Endothelial cell of umbilical vein (primary cell): ENCODE results near the gene PSMB7. TPM values are rescaled to one million over a fixed set of nuclear protein-coding genes. Genes with fewer than 3 reads are reported as not detected.

Experiments used
- BruUV-seq: library from RNA; stranded (reverse); fragments of 400-500 nt; replicated peaks from 2 replicates; lab custom pipeline; 2021; lab: Mats Ljungman, UMichigan
- CTCF ChIA-PET: fragments of 300-600, 350-600 bp; sonication (Branson Sonifier 250); formaldehyde crosslinking; loops from one replicate; lab custom pipeline; 2021; ENCODE audit warnings: antibody characterized with exemption, inconsistent platforms; lab: Charles Lee
- POLR2A ChIA-PET: fragments of 300-600, 350-600 bp; sonication (Branson Sonifier 250); formaldehyde crosslinking; loops from one replicate; lab custom pipeline; 2021; ENCODE audit warnings: antibody characterized with exemption, inconsistent platforms; lab: Charles Lee
- DNase-seq: peaks from one replicate; pipeline ENCODE4 v3.0.0-alpha.2; 2011; ENCODE audit warnings: low read depth, low spot score
- FAIRE-seq: peaks from 2 replicates; lab custom pipeline; 2011; peaks lifted over from hg19 to GRCh38; lab: Jason Lieb, UNC
- H2AFZ ChIP-seq: 2 replicates; pipeline ENCODE4 v1.6.0; 2012; ENCODE audit warnings: low read depth, low read length, control low read depth, inconsistent platforms
- H3K27ac ChIP-seq: 2 replicates; pipeline ENCODE4 v1.5.1; 2011; ENCODE audit warnings: low read depth, mild to moderate bottlenecking, control low read depth, low read length, moderate library complexity; ENCODE audit not compliant: insufficient read depth
- H3K27me3 ChIP-seq, 2 experiments: 2 replicates each; pipeline versions ENCODE4 v1.6.0 to v1.6.1; 2011; ENCODE audit warnings: low read length in 2 of 2, mixed read lengths in 1 of 2; ENCODE audit not compliant: control insufficient read depth in 2 of 2, insufficient read depth in 2 of 2
- H3K36me3 ChIP-seq, 2 experiments: 2 replicates in 1 of 2; 3 replicates in 1 of 2; pipeline ENCODE4 v1.5.1; 2011; ENCODE audit warnings: low read length in 2 of 2, mild to moderate bottlenecking in 1 of 2, moderate library complexity in 1 of 2; ENCODE audit not compliant: control insufficient read depth in 2 of 2, insufficient read depth in 2 of 2; ENCODE audit errors: extremely low read depth in 1 of 2
- H3K4me1 ChIP-seq: 3 replicates; pipeline ENCODE4 v1.5.1; 2011; ENCODE audit warnings: mild to moderate bottlenecking, low read length; ENCODE audit not compliant: control insufficient read depth, insufficient read depth; ENCODE audit errors: extremely low read depth
- H3K4me2 ChIP-seq: 2 replicates; pipeline ENCODE4 v1.6.1; 2011; ENCODE audit warnings: low read length, control low read depth, mixed read lengths; ENCODE audit not compliant: insufficient read depth
- H3K4me3 ChIP-seq, 3 experiments: fragments of 200-600 bp in 1 of 3; sonication (generic), shearing (Covaris generic) in 1 of 3; replicated peaks in 1 of 3; 2 replicates each; pipeline ENCODE4 v1.5.1; 2011 to 2016; ENCODE audit warnings: control low read depth in 3 of 3, low read length in 3 of 3, mild to moderate bottlenecking in 2 of 3, inconsistent platforms in 1 of 3, low read depth in 1 of 3, moderate library complexity in 1 of 3; ENCODE audit not compliant: insufficient read depth in 1 of 3
- H3K79me2 ChIP-seq: 2 replicates; pipeline ENCODE4 v1.6.0; 2012; ENCODE audit warnings: low read length, inconsistent platforms; ENCODE audit not compliant: control insufficient read depth, insufficient read depth
- H3K9ac ChIP-seq: replicated peaks from 2 replicates; pipeline ENCODE3; 2011; ENCODE audit warnings: low read length, control low read depth; ENCODE audit not compliant: insufficient read depth; ENCODE audit errors: extremely low read depth
- H3K9me1 ChIP-seq: replicated peaks from 3 replicates; pipeline ENCODE4 v1.6.0; 2011; ENCODE audit warnings: mild to moderate bottlenecking, low read length; ENCODE audit not compliant: control insufficient read depth, insufficient read depth; ENCODE audit errors: extremely low read depth
- H3K9me3 ChIP-seq: replicated peaks from 2 replicates; pipeline ENCODE4 v1.5.1; 2012; ENCODE audit warnings: low read length, inconsistent platforms; ENCODE audit not compliant: control insufficient read depth, insufficient read depth
- H4K20me1 ChIP-seq: replicated peaks from 2 replicates; pipeline ENCODE3; 2011; ENCODE audit warnings: mild to moderate bottlenecking, low read length; ENCODE audit not compliant: control insufficient read depth, insufficient read depth; ENCODE audit errors: extremely low read depth
- CTCF ChIP-seq, 2 donors: IDR thresholded peaks; 1 replicate in 1 of 2; 2 replicates in 1 of 2; pipeline ENCODE4 v1.5.1; 2011; ENCODE audit warnings: low read length in 2 of 2, mild to moderate bottlenecking in 2 of 2, moderate library complexity in 2 of 2, control low read depth in 1 of 2, inconsistent platforms in 1 of 2, low read depth in 1 of 2; ENCODE audit not compliant: insufficient read depth in 1 of 2; ENCODE audit errors: extremely low read depth in 1 of 2
- EZH2 ChIP-seq: IDR thresholded peaks from 2 replicates; pipeline ENCODE4 v1.6.1; 2012; ENCODE audit warnings: borderline replicate concordance, low read depth, mild to moderate bottlenecking, moderate library complexity, low read length, inconsistent platforms; ENCODE audit not compliant: severe bottlenecking
- FOS ChIP-seq: IDR thresholded peaks from 2 replicates; pipeline ENCODE4 v1.6.1; 2011; ENCODE audit warnings: mild to moderate bottlenecking, low read length, moderate library complexity, borderline replicate concordance; ENCODE audit not compliant: insufficient read depth
- GATA2 ChIP-seq: IDR thresholded peaks from 2 replicates; pipeline ENCODE4 v1.7.0; 2011; ENCODE audit warnings: low read depth, mild to moderate bottlenecking, moderate library complexity, mixed read lengths, low read length; ENCODE audit not compliant: insufficient read length, insufficient read depth
- JUN ChIP-seq: IDR thresholded peaks from 2 replicates; pipeline ENCODE4 v1.6.1; 2011; ENCODE audit warnings: borderline replicate concordance, low read depth; ENCODE audit not compliant: insufficient read length, insufficient read depth
- MAX ChIP-seq: IDR thresholded peaks from 2 replicates; pipeline ENCODE4 v1.6.1; 2011; ENCODE audit not compliant: insufficient read depth, insufficient read length
- MYC ChIP-seq: IDR thresholded peaks from one replicate; pipeline ENCODE4 v1.6.1; 2011; ENCODE audit warnings: mild to moderate bottlenecking, low read depth, low read length
- POLR2A ChIP-seq: IDR thresholded peaks from 2 replicates; pipeline ENCODE4 v1.6.1; 2012; ENCODE audit warnings: low read depth, mild to moderate bottlenecking, control low read depth, low read length
- POLR2AphosphoS5 ChIP-seq: IDR thresholded peaks from 2 replicates; pipeline ENCODE4 v1.6.1; 2012; ENCODE audit warnings: low read depth, mild to moderate bottlenecking, control low read depth, low read length, moderate library complexity; ENCODE audit not compliant: insufficient read depth
- dilution Hi-C: fragments of 300-500 bp; cut with MboI; formaldehyde crosslinking; loops from one replicate; pipeline ENCODE4 v1.15.0; 2019; ENCODE audit warnings: low sequenced_read_pairs; ENCODE audit not compliant: extremely low pct_ligation_motif_present
- intact Hi-C: fragments of 100-400 bp; cut with micrococcal nuclease; formaldehyde crosslinking; loops from one replicate; pipeline ENCODE4 v1.10.0; 2022
- polyA plus RNA-seq, 4 experiments: library from polyadenylated mRNA; depleted of rRNA in 3 of 4; stranded (reverse) in 3 of 4; unstranded in 1 of 4; fragments of >200 nt; gene quantifications; 2 replicates each; pipeline versions ENCODE4 v1.2.1 to v1.2.3, GENCODE V29; 2011 to 2012; ENCODE audit warnings: missing spikeins in 1 of 4
- total RNA-seq: library from RNA; stranded (reverse); gene quantifications from 2 replicates; pipeline ENCODE4 v1.2.3, GENCODE V29; 2021

Gene PSMB7
- total and polyA plus RNA-seq, 2 donors (not counting 3 experiments of a cell fraction or from before 2014, with no cell fraction given): 227 to 366 TPM

- CTCF ChIA-PET: interaction anchor here (0.6 to 6.4 kb wide), 11 partner anchors 9 to 355 kb away, joined by 3 to 62 read pairs (median 5); no protein-coding TSS in a partner anchor
- H3K27me3 ChIP-seq: no peaks in the 10 kb centered on the region
- H3K9me1 ChIP-seq: no peaks in the 10 kb centered on the region
- H2AFZ ChIP-seq: no peak overlapping the region
- DNase-seq (no peak), FAIRE-seq (no peak)
- no peak overlapping the region for H3K27ac ChIP-seq
- no peak overlapping the region for H3K9ac ChIP-seq
- H3K36me3 ChIP-seq: peaks cover 6 to 8% of the 10 kb centered on the region in 2 experiments
- intact Hi-C loops: loop anchor here (5.0 kb wide), 2 partner anchors 137 to 267 kb away; partner anchors contain the start of gene NEK6
- H3K79me2 ChIP-seq: peaks cover 83% of the 10 kb centered on the region
- H3K4me3 ChIP-seq: no peak overlapping the region
- BruUV-seq: no TSS peak
- TF ChIP-seq POLR2A (no peak), GATA2 (no peak)
- H3K4me2 ChIP-seq: no peak overlapping the region
- H3K9me3 ChIP-seq: no peaks in the 10 kb centered on the region
- peaks cover 11% of the 10 kb centered on the region for H4K20me1 ChIP-seq
- peaks cover 34% of the 10 kb centered on the region for H3K4me1 ChIP-seq
- dilution Hi-C loops: no loop called here
- POLR2A ChIA-PET: no interaction called here
Observed at GRCh38 chr9:124394596-124394995, 20.6 kb downstream of the PSMB7 start.

- no TSS peak for BruUV-seq
- POLR2A ChIA-PET: no interaction called here
- peaks cover 11% of the 10 kb centered on the region for H4K20me1 ChIP-seq
- no peaks in the 10 kb centered on the region for H3K27me3 ChIP-seq
- H3K9me3 ChIP-seq: no peaks in the 10 kb centered on the region
- H3K4me1 ChIP-seq: peaks cover 34% of the 10 kb centered on the region
- peaks cover 6 to 8% of the 10 kb centered on the region in 2 experiments for H3K36me3 ChIP-seq
- TF ChIP-seq JUN: no peak
- TF ChIP-seq EZH2: no peak
- TF ChIP-seq CTCF (IDR thresholded peaks at IDR 0.05; ENCODE audit: extremely low read depth in 1 of 2, insufficient read depth in 1 of 2, low read depth in 1 of 2, low read length in 2 of 2): no peak
- no peak for TF ChIP-seq POLR2AphosphoS5
- TF ChIP-seq MYC: no peak
- no peak for TF ChIP-seq FOS
- no peak for TF ChIP-seq POLR2A
- TF ChIP-seq MAX: no peak
- no peak for TF ChIP-seq GATA2
- intact Hi-C loops: loop anchor here (5.0 kb wide), 2 partner anchors 137 to 267 kb away; partner anchors contain the start of gene NEK6
- DNase-seq (no peak), FAIRE-seq (no peak)
- dilution Hi-C loops: no loop called here
- no peak overlapping the region for H3K9ac ChIP-seq
- no peak overlapping the region for H3K4me3 ChIP-seq
- no peak overlapping the region for H3K4me2 ChIP-seq
- peaks cover 83% of the 10 kb centered on the region for H3K79me2 ChIP-seq
- no peaks in the 10 kb centered on the region for H3K9me1 ChIP-seq
- H2AFZ ChIP-seq: no peak overlapping the region
- no peak overlapping the region for H3K27ac ChIP-seq
- CTCF ChIA-PET: interaction anchor here (0.6 to 6.4 kb wide), 9 partner anchors 10 to 355 kb away, joined by 3 to 62 read pairs (median 5); no protein-coding TSS in a partner anchor
Observed at GRCh38 chr9:124394167-124394566, 21.1 kb downstream of the PSMB7 start.
